K562 (cell line): Measurements from ENCODE around the gene BBS5.

Experiments used
- ETV5 ChIP-seq: sonication (generic); formaldehyde crosslinking; IDR thresholded peaks from 2 replicates; pipeline ENCODE4 v1.4.0; 2020; ENCODE audit warnings: low read depth, mild to moderate bottlenecking, missing genetic modification reagents
- HOMEZ ChIP-seq: fragments of 250-450 bp; sonication (Bioruptor Pico); IDR thresholded peaks from 2 replicates; pipeline ENCODE4 v1.4.0; 2020; ENCODE audit warnings: mild to moderate bottlenecking, moderate library complexity
- NFE2 ChIP-seq: IDR thresholded peaks from 2 replicates; pipeline ENCODE4 v1.6.1; 2014; ENCODE audit warnings: antibody characterized with exemption, low read depth
- ZNF263 ChIP-seq: sonication (generic); formaldehyde crosslinking; IDR thresholded peaks from 2 replicates; pipeline ENCODE4 v1.8.0; 2022; ENCODE audit warnings: mild to moderate bottlenecking, missing genetic modification reagents, borderline replicate concordance
- TF ChIP-seq, protein P1 (sequence below), 2 experiments: fragments of 450-650 bp; formaldehyde crosslinking in 1 of 2; IDR thresholded peaks; 2 replicates each; pipeline versions ENCODE4 v1.4.0 to v1.6.1; 2014 to 2020; ENCODE audit warnings: mild to moderate bottlenecking in 2 of 2, borderline replicate concordance in 1 of 2, low read depth in 1 of 2

DNA sequence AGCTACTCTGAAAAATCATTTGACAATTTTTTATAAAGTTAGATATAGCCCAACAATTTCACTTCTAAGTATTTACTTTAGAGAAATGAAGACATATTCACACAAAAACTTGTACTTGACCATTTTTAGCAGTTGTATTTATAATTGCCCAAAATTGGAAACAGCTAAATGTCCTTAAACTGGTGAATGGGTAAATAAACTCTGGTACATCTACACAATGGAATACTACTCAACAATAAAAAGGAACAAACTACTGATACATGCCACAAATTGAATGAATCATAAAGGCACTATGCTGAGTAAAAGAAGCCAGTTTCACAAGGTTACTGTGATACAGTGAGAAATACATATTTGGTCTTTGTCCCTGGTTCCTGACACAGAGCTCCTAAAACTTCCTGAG, 32.8 kb upstream of the BBS5 start:
- TF ChIP-seq NFE2 (no peak), ETV5 (CRISPR knock-in tag) (no peak), ZNF263 (CRISPR knock-in tag) (no peak), HOMEZ (no peak)
- TF ChIP-seq, protein P1, sequence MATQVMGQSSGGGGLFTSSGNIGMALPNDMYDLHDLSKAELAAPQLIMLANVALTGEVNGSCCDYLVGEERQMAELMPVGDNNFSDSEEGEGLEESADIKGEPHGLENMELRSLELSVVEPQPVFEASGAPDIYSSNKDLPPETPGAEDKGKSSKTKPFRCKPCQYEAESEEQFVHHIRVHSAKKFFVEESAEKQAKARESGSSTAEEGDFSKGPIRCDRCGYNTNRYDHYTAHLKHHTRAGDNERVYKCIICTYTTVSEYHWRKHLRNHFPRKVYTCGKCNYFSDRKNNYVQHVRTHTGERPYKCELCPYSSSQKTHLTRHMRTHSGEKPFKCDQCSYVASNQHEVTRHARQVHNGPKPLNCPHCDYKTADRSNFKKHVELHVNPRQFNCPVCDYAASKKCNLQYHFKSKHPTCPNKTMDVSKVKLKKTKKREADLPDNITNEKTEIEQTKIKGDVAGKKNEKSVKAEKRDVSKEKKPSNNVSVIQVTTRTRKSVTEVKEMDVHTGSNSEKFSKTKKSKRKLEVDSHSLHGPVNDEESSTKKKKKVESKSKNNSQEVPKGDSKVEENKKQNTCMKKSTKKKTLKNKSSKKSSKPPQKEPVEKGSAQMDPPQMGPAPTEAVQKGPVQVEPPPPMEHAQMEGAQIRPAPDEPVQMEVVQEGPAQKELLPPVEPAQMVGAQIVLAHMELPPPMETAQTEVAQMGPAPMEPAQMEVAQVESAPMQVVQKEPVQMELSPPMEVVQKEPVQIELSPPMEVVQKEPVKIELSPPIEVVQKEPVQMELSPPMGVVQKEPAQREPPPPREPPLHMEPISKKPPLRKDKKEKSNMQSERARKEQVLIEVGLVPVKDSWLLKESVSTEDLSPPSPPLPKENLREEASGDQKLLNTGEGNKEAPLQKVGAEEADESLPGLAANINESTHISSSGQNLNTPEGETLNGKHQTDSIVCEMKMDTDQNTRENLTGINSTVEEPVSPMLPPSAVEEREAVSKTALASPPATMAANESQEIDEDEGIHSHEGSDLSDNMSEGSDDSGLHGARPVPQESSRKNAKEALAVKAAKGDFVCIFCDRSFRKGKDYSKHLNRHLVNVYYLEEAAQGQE (IDR thresholded peaks at IDR 0.05; ENCODE audit: borderline replicate concordance): no peak
- TF ChIP-seq, protein P1 (CRISPR knock-in tag; IDR thresholded peaks at IDR 0.05; ENCODE audit: low read depth): no peak
